Fibroblast of lung (primary cell): ENCODE measurements around the gene TRERF1. TPM values are rescaled to one million over a fixed set of nuclear protein-coding genes. Genes with fewer than 3 reads are reported as not detected.

Source experiments
- DNase-seq, 2 donors: peaks; one replicate each; pipeline versions ENCODE4 v3.0.0 to v3.0.0-alpha.2; 2010; ENCODE audit warnings: low read depth in 2 of 2
- H2AFZ ChIP-seq: 2 replicates; pipeline ENCODE4 v1.5.1; 2012; ENCODE audit warnings: low read length, control low read depth, inconsistent platforms
- H3K27ac ChIP-seq: 2 replicates; pipeline ENCODE4 v1.5.1; 2011; ENCODE audit warnings: low read length, control low read depth; ENCODE audit not compliant: insufficient read depth
- H3K27me3 ChIP-seq: 2 replicates; pipeline ENCODE4 v1.5.1; 2011; ENCODE audit warnings: mild to moderate bottlenecking, low read length; ENCODE audit not compliant: control insufficient read depth, insufficient read depth
- H3K36me3 ChIP-seq: 2 replicates; pipeline ENCODE4 v1.5.1; 2011; ENCODE audit warnings: low read length; ENCODE audit not compliant: control insufficient read depth, insufficient read depth
- H3K4me1 ChIP-seq: 2 replicates; pipeline ENCODE4 v1.5.1; 2011; ENCODE audit warnings: low read length; ENCODE audit not compliant: control insufficient read depth, insufficient read depth; ENCODE audit errors: extremely low read depth
- H3K4me2 ChIP-seq: 2 replicates; pipeline ENCODE4 v1.5.1; 2011; ENCODE audit warnings: low read length, control low read depth; ENCODE audit not compliant: insufficient read depth; ENCODE audit errors: extremely low read depth
- H3K4me3 ChIP-seq, 4 experiments: fragments of 200-600 bp in 1 of 4; sonication (generic) in 1 of 4; replicated peaks in 1 of 4; 2 replicates each; pipeline ENCODE4 v1.5.1; 2011 to 2016; ENCODE audit warnings: low read length in 4 of 4, low read depth in 3 of 4, mild to moderate bottlenecking in 3 of 4, control low read depth in 2 of 4, inconsistent platforms in 1 of 4, mixed read lengths in 1 of 4; ENCODE audit not compliant: insufficient read depth in 1 of 4; ENCODE audit errors: control extremely low read depth in 1 of 4
- H3K79me2 ChIP-seq: 2 replicates; pipeline ENCODE4 v1.5.1; 2012; ENCODE audit warnings: mild to moderate bottlenecking, low read length, inconsistent platforms; ENCODE audit not compliant: control insufficient read depth, insufficient read depth
- H3K9ac ChIP-seq: 2 replicates; pipeline ENCODE4 v1.5.1; 2011; ENCODE audit warnings: mild to moderate bottlenecking, low read length, control low read depth; ENCODE audit not compliant: insufficient read depth
- H3K9me3 ChIP-seq: 2 replicates; pipeline ENCODE4 v1.5.1; 2012; ENCODE audit warnings: low read depth, low read length; ENCODE audit not compliant: control insufficient read depth, insufficient read depth
- H4K20me1 ChIP-seq: 2 replicates; pipeline ENCODE4 v1.5.1; 2011; ENCODE audit warnings: low read length; ENCODE audit not compliant: control insufficient read depth, insufficient read depth; ENCODE audit errors: extremely low read depth
- EZH2 ChIP-seq: IDR thresholded peaks from 2 replicates; pipeline ENCODE4 v1.5.1; 2012; ENCODE audit warnings: low read length, control low read depth, mild to moderate bottlenecking; ENCODE audit errors: missing control alignments
- polyA plus RNA-seq, 2 donors: library from polyadenylated mRNA; depleted of rRNA in 1 of 2; stranded (reverse) in 1 of 2; unstranded in 1 of 2; fragments of >200 nt; gene quantifications; 2 replicates each; pipeline ENCODE4 v1.2.1, GENCODE V29; 2011 to 2012; ENCODE audit warnings: missing spikeins in 1 of 2
- total RNA-seq: library from RNA; depleted of rRNA; stranded (reverse); fragments of >200 nt; gene quantifications from 2 replicates; pipeline ENCODE4 v1.2.1, GENCODE V29; 2014
- TF ChIP-seq, protein P1 (sequence below), 2 donors: IDR thresholded peaks in 1 of 2; conservative IDR thresholded peaks in 1 of 2; 1 replicate in 1 of 2; 2 replicates in 1 of 2; pipeline ENCODE4 v1.5.1; 2011 to 2012; ENCODE audit warnings: low read length in 2 of 2, control low read depth in 1 of 2, inconsistent platforms in 1 of 2, low read depth in 1 of 2, mild to moderate bottlenecking in 1 of 2

Gene TRERF1
- total and polyA plus RNA-seq, 2 donors (not counting 1 experiment from before 2014, with no cell fraction given) = 6.3 to 8.3 TPM

DNA sequence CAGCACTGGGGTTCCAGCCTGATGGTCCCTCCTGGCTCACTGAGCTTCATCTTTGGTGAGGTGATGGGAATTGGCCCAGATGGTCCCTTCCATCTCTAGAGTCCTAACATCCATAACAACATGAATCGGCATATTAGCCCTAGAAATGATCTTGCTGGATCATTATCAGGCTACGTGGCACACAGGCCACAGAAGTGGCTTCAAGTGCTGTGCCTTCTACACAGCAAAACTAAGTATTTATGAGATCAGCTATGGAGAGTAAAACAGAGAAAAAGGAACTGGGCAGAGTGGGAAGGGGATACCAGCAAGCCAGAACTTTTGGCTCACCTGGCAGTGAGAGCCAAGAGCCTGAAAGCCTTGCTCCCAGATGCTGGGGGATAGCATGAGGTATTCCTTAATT, 116.9 kb downstream of the TRERF1 start:
- Histone ChIP-seq H4K20me1 (no peaks in the 10 kb centered on the region), H3K36me3 (no peaks in the 10 kb centered on the region), H3K4me3 (no peak overlapping the region), H3K4me1 (peaks cover 19% of the 10 kb centered on the region), H3K27me3 (no peaks in the 10 kb centered on the region), H3K9ac (no peak overlapping the region), H3K27ac (no peak overlapping the region), H3K9me3 (no peaks in the 10 kb centered on the region), H3K79me2 (peaks cover 32% of the 10 kb centered on the region), H3K4me2 (no peak overlapping the region), H2AFZ (no peak overlapping the region)
- DNase-seq = no peak
- TF ChIP-seq, protein P1, sequence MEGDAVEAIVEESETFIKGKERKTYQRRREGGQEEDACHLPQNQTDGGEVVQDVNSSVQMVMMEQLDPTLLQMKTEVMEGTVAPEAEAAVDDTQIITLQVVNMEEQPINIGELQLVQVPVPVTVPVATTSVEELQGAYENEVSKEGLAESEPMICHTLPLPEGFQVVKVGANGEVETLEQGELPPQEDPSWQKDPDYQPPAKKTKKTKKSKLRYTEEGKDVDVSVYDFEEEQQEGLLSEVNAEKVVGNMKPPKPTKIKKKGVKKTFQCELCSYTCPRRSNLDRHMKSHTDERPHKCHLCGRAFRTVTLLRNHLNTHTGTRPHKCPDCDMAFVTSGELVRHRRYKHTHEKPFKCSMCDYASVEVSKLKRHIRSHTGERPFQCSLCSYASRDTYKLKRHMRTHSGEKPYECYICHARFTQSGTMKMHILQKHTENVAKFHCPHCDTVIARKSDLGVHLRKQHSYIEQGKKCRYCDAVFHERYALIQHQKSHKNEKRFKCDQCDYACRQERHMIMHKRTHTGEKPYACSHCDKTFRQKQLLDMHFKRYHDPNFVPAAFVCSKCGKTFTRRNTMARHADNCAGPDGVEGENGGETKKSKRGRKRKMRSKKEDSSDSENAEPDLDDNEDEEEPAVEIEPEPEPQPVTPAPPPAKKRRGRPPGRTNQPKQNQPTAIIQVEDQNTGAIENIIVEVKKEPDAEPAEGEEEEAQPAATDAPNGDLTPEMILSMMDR (conservative IDR thresholded peaks at IDR 0.05 in 1 of 2, IDR thresholded peaks at IDR 0.05 in 1 of 2; ENCODE audit: low read depth in 1 of 2, low read length in 2 of 2) = no peak
- TF ChIP-seq EZH2 = no peak

DNA sequence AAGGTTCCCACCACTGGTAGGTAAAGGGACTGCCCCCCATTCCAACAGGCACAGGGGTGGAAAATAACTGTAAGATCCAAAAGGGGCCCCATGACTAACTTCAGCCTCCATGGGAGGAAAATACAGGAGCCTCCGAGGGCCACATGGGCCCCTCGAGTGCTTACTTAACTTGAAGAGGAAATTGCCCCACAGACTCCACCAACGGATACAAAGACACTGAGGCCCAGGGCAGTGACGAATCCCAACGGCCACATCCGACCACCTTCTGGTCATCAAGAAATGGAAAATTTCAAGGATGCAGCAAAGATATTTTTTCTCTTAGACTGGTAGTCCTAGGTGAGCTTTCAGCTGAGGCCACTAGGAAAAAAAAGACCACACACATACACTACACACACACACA, 118.1 kb downstream of the TRERF1 start:
- H3K79me2 ChIP-seq = peaks cover 34% of the 10 kb centered on the region
- peaks cover 9% of the 10 kb centered on the region for H3K4me1 ChIP-seq
- no peak overlapping the region for H3K27ac ChIP-seq
- no peak overlapping the region for H2AFZ ChIP-seq
- no peaks in the 10 kb centered on the region for H3K9me3 ChIP-seq
- DNase-seq = no peak
- no peak overlapping the region for H3K9ac ChIP-seq
- no peaks in the 10 kb centered on the region for H3K27me3 ChIP-seq
- no peak overlapping the region for H3K4me2 ChIP-seq
- no peaks in the 10 kb centered on the region for H4K20me1 ChIP-seq
- no peak overlapping the region for H3K4me3 ChIP-seq
- TF ChIP-seq EZH2 = no peak
- TF ChIP-seq, protein P1 (conservative IDR thresholded peaks at IDR 0.05 in 1 of 2, IDR thresholded peaks at IDR 0.05 in 1 of 2; ENCODE audit: low read depth in 1 of 2, low read length in 2 of 2) = no peak
- no peaks in the 10 kb centered on the region for H3K36me3 ChIP-seq

DNA sequence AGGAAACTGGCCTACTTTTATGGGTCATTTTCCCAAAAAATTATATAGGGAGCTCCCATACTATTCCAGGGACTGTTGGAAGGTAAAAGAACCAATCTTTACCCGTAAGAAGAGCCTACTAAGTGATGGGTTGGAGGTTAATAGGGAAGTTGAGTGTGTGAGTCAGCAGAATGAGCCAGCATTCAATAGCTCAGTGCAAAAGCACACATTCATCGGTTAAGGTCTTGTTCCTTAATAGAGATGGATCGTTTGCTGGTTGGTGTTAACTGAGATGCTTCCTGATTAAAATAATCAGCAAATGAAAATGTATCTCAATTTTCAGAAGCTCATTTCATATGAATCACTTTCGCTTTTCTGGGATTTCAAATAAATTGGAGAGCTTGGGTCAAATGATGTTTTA, 118.8 kb downstream of the TRERF1 start:
- H3K27me3 ChIP-seq = no peaks in the 10 kb centered on the region
- H3K27ac ChIP-seq = no peak overlapping the region
- H3K4me3 ChIP-seq = no peak overlapping the region
- no peak overlapping the region for H3K4me2 ChIP-seq
- H3K36me3 ChIP-seq = no peaks in the 10 kb centered on the region
- no peak overlapping the region for H2AFZ ChIP-seq
- no peaks in the 10 kb centered on the region for H3K9me3 ChIP-seq
- H3K79me2 ChIP-seq = peaks cover 31% of the 10 kb centered on the region
- no peak for DNase-seq
- H3K9ac ChIP-seq = no peak overlapping the region
- H4K20me1 ChIP-seq = no peaks in the 10 kb centered on the region
- TF ChIP-seq, protein P1 (conservative IDR thresholded peaks at IDR 0.05 in 1 of 2, IDR thresholded peaks at IDR 0.05 in 1 of 2; ENCODE audit: low read depth in 1 of 2, low read length in 2 of 2) = no peak
- no peak for TF ChIP-seq EZH2
- H3K4me1 ChIP-seq = peaks cover 3% of the 10 kb centered on the region
